CD14-positive monocyte (primary cell): ENCODE data around the gene CGB5. TPM values are rescaled to one million over a fixed set of nuclear protein-coding genes. Genes with fewer than 3 reads are reported as not detected.

Experiments used
- DNase-seq, 3 donors: peaks; one replicate each; pipeline ENCODE4 v3.0.0-alpha.2; 2011 to 2022
- H2AFZ ChIP-seq: 2 replicates; pipeline ENCODE4 v1.6.0; 2012; ENCODE audit warnings: mild to moderate bottlenecking, low read depth, low read length, inconsistent platforms; ENCODE audit not compliant: insufficient read depth, poor library complexity, severe bottlenecking
- H3K27ac ChIP-seq, 2 donors: 1 replicate in 1 of 2; 2 replicates in 1 of 2; pipeline ENCODE4 v1.5.1; 2012 to 2013; ENCODE audit warnings: low read length in 2 of 2, control low read depth in 1 of 2, inconsistent platforms in 1 of 2, low read depth in 1 of 2, mild to moderate bottlenecking in 1 of 2
- H3K27me3 ChIP-seq, 2 donors: one replicate each; pipeline versions ENCODE4 v1.6.0 to v1.6.1; 2011 to 2013; ENCODE audit warnings: low read length in 2 of 2; ENCODE audit not compliant: control insufficient read depth in 2 of 2, insufficient read depth in 2 of 2
- H3K36me3 ChIP-seq, 2 donors: replicated peaks in 1 of 2; 1 replicate in 1 of 2; 2 replicates in 1 of 2; pipeline versions ENCODE4 v1.5.1 to v1.6.1; 2012 to 2013; ENCODE audit warnings: low read length in 2 of 2, control low read depth in 1 of 2, inconsistent platforms in 1 of 2, mild to moderate bottlenecking in 1 of 2; ENCODE audit not compliant: insufficient read depth in 2 of 2, control insufficient read depth in 1 of 2
- H3K4me1 ChIP-seq, 2 donors: 1 replicate in 1 of 2; 2 replicates in 1 of 2; pipeline versions ENCODE4 v1.5.1 to v1.6.1; 2012 to 2013; ENCODE audit warnings: low read length in 2 of 2, control low read depth in 1 of 2, inconsistent platforms in 1 of 2, mild to moderate bottlenecking in 1 of 2, moderate library complexity in 1 of 2; ENCODE audit not compliant: insufficient read depth in 2 of 2, control insufficient read depth in 1 of 2
- H3K4me2 ChIP-seq: replicated peaks from 2 replicates; pipeline ENCODE3; 2012; ENCODE audit warnings: low read length, moderate library complexity, mild to moderate bottlenecking; ENCODE audit not compliant: poor library complexity, severe bottlenecking; ENCODE audit errors: extremely low read depth
- H3K4me3 ChIP-seq, 3 experiments: fragments of 200-600 bp in 1 of 3; sonication (generic) in 1 of 3; replicated peaks in 1 of 3; 1 replicate in 2 of 3; 2 replicates in 1 of 3; pipeline ENCODE4 v1.5.1; 2011 to 2013; ENCODE audit warnings: low read length in 3 of 3, mild to moderate bottlenecking in 3 of 3, control low read depth in 2 of 3, low read depth in 2 of 3, inconsistent platforms in 1 of 3, moderate library complexity in 1 of 3
- H3K79me2 ChIP-seq: 2 replicates; pipeline ENCODE4 v1.6.0; 2012; ENCODE audit warnings: mild to moderate bottlenecking, control low read depth, inconsistent platforms, low read length, moderate library complexity; ENCODE audit not compliant: insufficient read depth
- H3K9ac ChIP-seq: 2 replicates; pipeline ENCODE4 v1.6.0; 2017; ENCODE audit warnings: low read length, mild to moderate bottlenecking; ENCODE audit not compliant: insufficient read depth, poor library complexity, severe bottlenecking
- H3K9me3 ChIP-seq, 2 donors: replicated peaks in 1 of 2; 1 replicate in 1 of 2; 2 replicates in 1 of 2; pipeline versions ENCODE4 v1.5.1 to v1.6.1; 2012 to 2013; ENCODE audit warnings: low read length in 2 of 2, control low read depth in 1 of 2; ENCODE audit not compliant: control insufficient read depth in 1 of 2, insufficient read depth in 1 of 2
- H4K20me1 ChIP-seq: 2 replicates; pipeline ENCODE4 v1.6.0; 2012; ENCODE audit warnings: mild to moderate bottlenecking, low read length, control low read depth, moderate library complexity; ENCODE audit not compliant: insufficient read depth
- H3K27ac Mint-ChIP-seq, 7 donors: one replicate each; pipeline ENCODE4 v1.8.0; 2020; ENCODE audit warnings: mild to moderate bottlenecking in 7 of 7, mixed read lengths in 7 of 7, moderate library complexity in 6 of 7, inconsistent platforms in 2 of 7
- H3K27me3 Mint-ChIP-seq, 3 donors: one replicate each; pipeline ENCODE4 v1.8.0; 2021 to 2022; ENCODE audit warnings: low read depth in 3 of 3, mild to moderate bottlenecking in 3 of 3, mixed read lengths in 3 of 3, moderate library complexity in 3 of 3, inconsistent platforms in 1 of 3
- H3K36me3 Mint-ChIP-seq, 2 donors: one replicate each; pipeline ENCODE4 v1.8.0; 2020; ENCODE audit warnings: mixed read lengths in 2 of 2, inconsistent platforms in 1 of 2, mild to moderate bottlenecking in 1 of 2
- H3K4me1 Mint-ChIP-seq: one replicate; pipeline ENCODE4 v1.8.0; 2020; ENCODE audit warnings: mild to moderate bottlenecking, mixed read lengths
- H3K4me3 Mint-ChIP-seq, 2 donors: one replicate each; pipeline ENCODE4 v1.8.0; 2020; ENCODE audit warnings: mild to moderate bottlenecking in 2 of 2, mixed read lengths in 2 of 2, moderate library complexity in 1 of 2
- H3K9me3 Mint-ChIP-seq, 7 donors: one replicate each; pipeline ENCODE4 v1.8.0; 2020 to 2022; ENCODE audit warnings: mixed read lengths in 7 of 7, mild to moderate bottlenecking in 6 of 7, moderate library complexity in 6 of 7, inconsistent platforms in 2 of 7
- WGBS: methylation state at CpG from one replicate; pipeline ENCODE4 v1.1.5; 2013; ENCODE audit warnings: missing lambda C conversion rate; ENCODE audit not compliant: insufficient coverage; 5-methylcytosine and 5-hydroxymethylcytosine counted together
- intact Hi-C, 2 donors: fragments of 100-400 bp; cut with micrococcal nuclease; formaldehyde crosslinking; loops; one replicate each; pipeline versions ENCODE4 v1.15.0 to v1.15.1; 2023
- polyA plus RNA-seq, 3 donors: library from polyadenylated mRNA; depleted of rRNA in 1 of 3; unstranded in 2 of 3; stranded (reverse) in 1 of 3; fragments of 300-500 nt in 2 of 3; fragments of >200 nt in 1 of 3; fragmentation: Illumina TruSeq in 2 of 3; gene quantifications; 1 replicate in 2 of 3; 2 replicates in 1 of 3; pipeline ENCODE4 v1.2.3, GENCODE V29; 2012 to 2021
- small RNA-seq: library from RNA; depleted of rRNA; stranded (forward); fragments of <200 nt; gene quantifications from one replicate; pipeline ENCODE3, GENCODE V24; 2012; ENCODE audit warnings: low read depth; ENCODE audit not compliant: insufficient read length
- TF ChIP-seq, protein P1 (sequence below): fragments of 200-600 bp; IDR thresholded peaks from one replicate; pipeline ENCODE4 v1.8.0; 2022; ENCODE audit warnings: antibody characterized with exemption, mild to moderate bottlenecking

The CGB5 gene
- polyA plus RNA-seq, 3 donors, result not detected

- H3K79me2 ChIP-seq, result peaks cover 71% of the 10 kb centered on the region
- H3K36me3 ChIP-seq, result peaks cover 71 to 91% of the 10 kb centered on the region in 2 donors
- Mint-ChIP-seq H3K27me3 (peaks cover 0 to 1% (median 0%) of the 10 kb centered on the region in 3 donors), H3K9me3 (no peaks in the 10 kb centered on the region), H3K4me1 (peaks cover 11% of the 10 kb centered on the region), H3K27ac (no peak overlapping the region), H3K4me3 (no peak overlapping the region), H3K36me3 (peaks cover 65 to 91% of the 10 kb centered on the region in 2 donors)
- H3K9me3 ChIP-seq, result no peaks in the 10 kb centered on the region
- no peak for DNase-seq
- H3K9ac ChIP-seq, result no peak overlapping the region
- peaks cover 93% of the 10 kb centered on the region for H4K20me1 ChIP-seq
- H3K27me3 ChIP-seq, result no peaks in the 10 kb centered on the region
- H2AFZ ChIP-seq, result no peak overlapping the region
- WGBS, result 100% methylated on average over 8 of the region's 17 CpGs
- H3K4me3 ChIP-seq, result no peak overlapping the region
- TF ChIP-seq, protein P1, sequence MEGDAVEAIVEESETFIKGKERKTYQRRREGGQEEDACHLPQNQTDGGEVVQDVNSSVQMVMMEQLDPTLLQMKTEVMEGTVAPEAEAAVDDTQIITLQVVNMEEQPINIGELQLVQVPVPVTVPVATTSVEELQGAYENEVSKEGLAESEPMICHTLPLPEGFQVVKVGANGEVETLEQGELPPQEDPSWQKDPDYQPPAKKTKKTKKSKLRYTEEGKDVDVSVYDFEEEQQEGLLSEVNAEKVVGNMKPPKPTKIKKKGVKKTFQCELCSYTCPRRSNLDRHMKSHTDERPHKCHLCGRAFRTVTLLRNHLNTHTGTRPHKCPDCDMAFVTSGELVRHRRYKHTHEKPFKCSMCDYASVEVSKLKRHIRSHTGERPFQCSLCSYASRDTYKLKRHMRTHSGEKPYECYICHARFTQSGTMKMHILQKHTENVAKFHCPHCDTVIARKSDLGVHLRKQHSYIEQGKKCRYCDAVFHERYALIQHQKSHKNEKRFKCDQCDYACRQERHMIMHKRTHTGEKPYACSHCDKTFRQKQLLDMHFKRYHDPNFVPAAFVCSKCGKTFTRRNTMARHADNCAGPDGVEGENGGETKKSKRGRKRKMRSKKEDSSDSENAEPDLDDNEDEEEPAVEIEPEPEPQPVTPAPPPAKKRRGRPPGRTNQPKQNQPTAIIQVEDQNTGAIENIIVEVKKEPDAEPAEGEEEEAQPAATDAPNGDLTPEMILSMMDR, result no peak
- H3K4me1 ChIP-seq, result peaks cover 5 to 8% of the 10 kb centered on the region in 2 donors
- no peak overlapping the region for H3K27ac ChIP-seq
- no peak overlapping the region for H3K4me2 ChIP-seq
- intact Hi-C loops, result loop anchor here in 1 of 2 donors (10.0 kb wide), 1 partner anchor 233 kb away; the partner anchor contains the start of gene SLC6A16
These were observed 47.9 kb downstream of the CGB5 start for GRCh38 chr19:49091391-49092038.

- WGBS, result 95% methylated on average over 4 of the region's 6 CpGs
- Histone ChIP-seq H3K9me3 (no peaks in the 10 kb centered on the region), H3K4me3 (no peak overlapping the region), H3K4me2 (no peak overlapping the region), H3K36me3 (peaks cover 79 to 95% of the 10 kb centered on the region in 2 donors), H3K27me3 (no peaks in the 10 kb centered on the region), H3K27ac (no peak overlapping the region), H3K79me2 (peaks cover 59% of the 10 kb centered on the region), H3K9ac (no peak overlapping the region), H3K4me1 (no peaks in the 10 kb centered on the region), H4K20me1 (peaks cover 93% of the 10 kb centered on the region), H2AFZ (no peak overlapping the region)
- intact Hi-C loops, result loop anchor here in 1 of 2 donors (10.0 kb wide), 1 partner anchor 232 kb away; the partner anchor contains the start of gene SLC6A16
- peaks cover under 1% of the 10 kb centered on the region for H3K4me1 Mint-ChIP-seq
- H3K4me3 Mint-ChIP-seq, result no peak overlapping the region
- H3K36me3 Mint-ChIP-seq, result peaks cover 71 to 94% of the 10 kb centered on the region in 2 donors
- H3K27ac Mint-ChIP-seq, result peak overlapping the region in 1 of 7 donors; percentile 41
- DNase-seq, result no peak
- H3K27me3 Mint-ChIP-seq, result peaks cover 0 to 1% (median 0%) of the 10 kb centered on the region in 3 donors
- H3K9me3 Mint-ChIP-seq, result no peaks in the 10 kb centered on the region
- TF ChIP-seq, protein P1, result no peak
These were observed 49.0 kb downstream of the CGB5 start for GRCh38 chr19:49092686-49093085.

Small RNAs within 50 kb of the gene (small RNA-seq; reads per million reads assigned to genes)
- gene MIR6798 (not detected), gene RN7SL708P (not detected)

Other genes starting within 250 kb of the CGB5 start
- 10 to 100 TPM; 14.1 to 17.0 (median 16.0) TPM for gene BCAT2, start 232.8 kb upstream of the CGB5 start, polyA plus RNA-seq
- not detected for gene HSD17B14, start 207.4 kb upstream of the CGB5 start, polyA plus RNA-seq
- 1 to 10 TPM in 2 of 3 donors, under 1 TPM in 1; 0.69 to 1.5 (median 1.1) TPM for gene PLEKHA4, start 175.2 kb upstream of the CGB5 start, polyA plus RNA-seq
- gene PPP1R15A, start 171.4 kb upstream of the CGB5 start, polyA plus RNA-seq, result 100 to 1,000 TPM; 127 to 745 (median 169) TPM
- not detected for gene TULP2, start 145.1 kb upstream of the CGB5 start, polyA plus RNA-seq
- 100 to 1,000 TPM in 2 of 3 donors, 10 to 100 TPM in 1; 80.9 to 178 (median 108) TPM for gene NUCB1, start 143.5 kb upstream of the CGB5 start, polyA plus RNA-seq
- under 1 TPM in 1 of 3 donors, not detected in 2; 0.38 TPM for gene DHDH, start 110.1 kb upstream of the CGB5 start, polyA plus RNA-seq
- gene BAX, start 89.0 kb upstream of the CGB5 start, polyA plus RNA-seq, result 100 to 1,000 TPM in 1 of 3 donors, 10 to 100 TPM in 2; 69.2 to 135 (median 80.5) TPM
- gene FTL, start 78.5 kb upstream of the CGB5 start, polyA plus RNA-seq, result over 10,000 TPM in 2 of 3 donors, 1,000 to 10,000 TPM in 1; 4,468 to 26,681 (median 23,650) TPM
- 10 to 100 TPM; 13.3 to 26.0 (median 21.3) TPM for gene GYS1, start 50.5 kb upstream of the CGB5 start, polyA plus RNA-seq
- 10 to 100 TPM; 40.1 to 44.4 (median 41.9) TPM for gene RUVBL2, start 50.0 kb upstream of the CGB5 start, polyA plus RNA-seq
- under 1 TPM in 1 of 3 donors, not detected in 2; 0.48 TPM for gene LHB, start 26.8 kb upstream of the CGB5 start, polyA plus RNA-seq
- not detected for gene CGB3, start 19.5 kb upstream of the CGB5 start, polyA plus RNA-seq
- not detected for gene CGB2, start 12.0 kb upstream of the CGB5 start, polyA plus RNA-seq
- not detected for gene CGB1, start 7.0 kb upstream of the CGB5 start, polyA plus RNA-seq
- not detected for gene CGB8, start 5.3 kb downstream of the CGB5 start, polyA plus RNA-seq
- gene CGB7, start 13.9 kb downstream of the CGB5 start, polyA plus RNA-seq, result not detected
- gene NTF4, start 21.0 kb downstream of the CGB5 start, polyA plus RNA-seq, result not detected
- gene KCNA7, start 28.9 kb downstream of the CGB5 start, polyA plus RNA-seq, result not detected
- 100 to 1,000 TPM in 1 of 3 donors, 10 to 100 TPM in 2; 27.4 to 360 (median 40.4) TPM for gene SNRNP70, start 41.6 kb downstream of the CGB5 start, polyA plus RNA-seq
- gene LIN7B, start 70.5 kb downstream of the CGB5 start, polyA plus RNA-seq, result 1 to 10 TPM; 4.1 to 9.2 (median 4.2) TPM
- under 1 TPM; 0.60 to 0.76 (median 0.66) TPM for gene C19orf73, start 75.3 kb downstream of the CGB5 start, polyA plus RNA-seq
- gene PPFIA3, start 75.7 kb downstream of the CGB5 start, polyA plus RNA-seq, result under 1 TPM in 1 of 3 donors, not detected in 2; 0.43 TPM
- gene HRC, start 111.5 kb downstream of the CGB5 start, polyA plus RNA-seq, result not detected
- 1 to 10 TPM; 6.0 to 6.9 (median 6.6) TPM for gene TRPM4, start 113.9 kb downstream of the CGB5 start, polyA plus RNA-seq